Ramos (cell line): ENCODE measurements around the gene ENC1.
"Not testable (repeated sequence)": the region's sequence is repeated elsewhere in the genome, so short reads cannot be mapped to it uniquely, and the experiment has no call there.

Source experiments
- in situ Hi-C: fragments of 300-500 bp; cut with MboI; formaldehyde crosslinking; loops from one replicate; pipeline ENCODE4 v1.14.3; 2022; ENCODE audit warnings: low sequenced_read_pairs; ENCODE audit not compliant: unreplicated experiment

ENC1 gene

GRCh38 chr5:74640450-74640953, at the start of gene ENC1:
Gene ENC1 (minus strand): TSS chr5:74640728. CDS start chr5:74636485, 4,243 bp downstream.
- in situ Hi-C loops, result loop anchor here (10.0 kb wide), 1 partner anchor 246 kb away; no protein-coding TSS in a partner anchor

- in situ Hi-C loops, result no loop called here
Measured at GRCh38 chr5:74686962-74687751, 46.6 kb upstream of the ENC1 start.

GRCh38 chr5:74685979-74686631, 45.6 kb upstream of the ENC1 start:
- in situ Hi-C loops, result no loop called here

GRCh38 chr5:74684900-74685851, 44.6 kb upstream of the ENC1 start, which contains the start of gene HEXB:
Gene HEXB (plus strand): TSS chr5:74685233. CDS start chr5:74685261, 28 bp downstream.
- in situ Hi-C loops, result no loop called here

- in situ Hi-C loops, result no loop called here
Measured at GRCh38 chr5:74679966-74680365, 39.4 kb upstream of the ENC1 start.

GRCh38 chr5:74679300-74679699, 38.8 kb upstream of the ENC1 start:
- in situ Hi-C loops, result not testable (repeated sequence)

GRCh38 chr5:74678123-74678522, 37.6 kb upstream of the ENC1 start:
- in situ Hi-C loops, result not testable (repeated sequence)

- in situ Hi-C loops, result not testable (repeated sequence)
Measured at GRCh38 chr5:74676466-74676865, 35.9 kb upstream of the ENC1 start.

- in situ Hi-C loops, result loop anchor here (25.0 kb wide), 1 partner anchor 239 kb away; no protein-coding TSS in a partner anchor
Measured at GRCh38 chr5:74673011-74673790, 32.7 kb upstream of the ENC1 start.

- in situ Hi-C loops, result loop anchor here (25.0 kb wide), 1 partner anchor 240 kb away; no protein-coding TSS in a partner anchor
Measured at GRCh38 chr5:74672215-74672877, 31.8 kb upstream of the ENC1 start.

- in situ Hi-C loops, result loop anchor here (25.0 kb wide), 1 partner anchor 242 kb away; no protein-coding TSS in a partner anchor
Measured at GRCh38 chr5:74670396-74671038, 30.0 kb upstream of the ENC1 start.

- in situ Hi-C loops, result loop anchor here (25.0 kb wide), 1 partner anchor 242 kb away; no protein-coding TSS in a partner anchor
Measured at GRCh38 chr5:74669821-74670220, 29.3 kb upstream of the ENC1 start.

GRCh38 chr5:74667396-74667795, 26.9 kb upstream of the ENC1 start:
- in situ Hi-C loops, result loop anchor here (25.0 kb wide), 1 partner anchor 245 kb away; no protein-coding TSS in a partner anchor

GRCh38 chr5:74665816-74666215, 25.3 kb upstream of the ENC1 start:
- in situ Hi-C loops, result loop anchor here (25.0 kb wide), 1 partner anchor 246 kb away; no protein-coding TSS in a partner anchor

- in situ Hi-C loops, result loop anchor here (25.0 kb wide), 1 partner anchor 247 kb away; no protein-coding TSS in a partner anchor
Measured at GRCh38 chr5:74665273-74665672, 24.7 kb upstream of the ENC1 start.

- in situ Hi-C loops, result loop anchor here (25.0 kb wide), 1 partner anchor 248 kb away; no protein-coding TSS in a partner anchor
Measured at GRCh38 chr5:74664551-74664950, 24.0 kb upstream of the ENC1 start.

GRCh38 chr5:74660873-74661272, 20.3 kb upstream of the ENC1 start:
- in situ Hi-C loops, result loop anchor here (25.0 kb wide), 1 partner anchor 251 kb away; no protein-coding TSS in a partner anchor

GRCh38 chr5:74660140-74660539, 19.6 kb upstream of the ENC1 start:
- in situ Hi-C loops, result loop anchor here (25.0 kb wide), 1 partner anchor 252 kb away; no protein-coding TSS in a partner anchor
